Psoas muscle (tissue), 8 donors: Measurements from ENCODE around the gene TEX13D. TPM values are rescaled to one million over a fixed set of nuclear protein-coding genes. Genes with fewer than 3 reads are reported as not detected.

Experiments used
- ATAC-seq, 4 donors: fragments of 200-7000 bp; cut with Tn5 transposase; one replicate each; pipeline ENCODE4 v1.9.1; 2020; ENCODE audit warnings: moderate library complexity in 3 of 4, mild to moderate bottlenecking in 2 of 4
- DNase-seq, 2 donors: peaks; one replicate each; pipeline ENCODE4 v3.0.0-alpha.2; 2020
- H3K27ac ChIP-seq: fragments of 200-600 bp; one replicate; pipeline ENCODE4 v1.8.0; 2022
- H3K27me3 ChIP-seq, 3 donors: fragments of 200-600 bp in 1 of 3; one replicate each; pipeline versions ENCODE4 v1.6.1 to v1.8.0; 2013 to 2022; ENCODE audit warnings: low read length in 2 of 3, mild to moderate bottlenecking in 2 of 3, moderate library complexity in 1 of 3; ENCODE audit not compliant: insufficient read depth in 3 of 3
- H3K36me3 ChIP-seq, 2 donors: fragments of 200-600 bp in 1 of 2; one replicate each; pipeline versions ENCODE4 v1.6.1 to v1.8.0; 2013 to 2022; ENCODE audit warnings: low read depth in 1 of 2, mild to moderate bottlenecking in 1 of 2, moderate library complexity in 1 of 2; ENCODE audit not compliant: insufficient read depth in 1 of 2
- H3K4me1 ChIP-seq: fragments of 200-600 bp; one replicate; pipeline ENCODE4 v1.8.0; 2022
- H3K4me3 ChIP-seq: fragments of 200-600 bp; one replicate; pipeline ENCODE4 v1.8.0; 2022; ENCODE audit warnings: mild to moderate bottlenecking
- H3K9me3 ChIP-seq: fragments of 200-600 bp; one replicate; pipeline ENCODE4 v1.8.0; 2022
- WGBS, 3 donors: extraction: QIAGEN DNeasy Blood & Tissue Kit; methylation state at CpG; one replicate each; pipeline versions ENCODE4 v1.1.6 to v1.1.7; 2013; 5-methylcytosine and 5-hydroxymethylcytosine counted together
- intact Hi-C, 2 donors: fragments of 100-400 bp; cut with DNase I; formaldehyde crosslinking; loops; one replicate each; pipeline versions ENCODE4 v1.11.0 to v1.14.2; 2022
- polyA plus RNA-seq, 3 donors: library from polyadenylated mRNA; stranded (reverse); fragments of 200-250 nt; gene quantifications; one replicate each; pipeline ENCODE4 v1.2.3, GENCODE V29; 2013
- total RNA-seq, 4 donors: library from RNA; stranded (reverse); fragmentation: NEBNext Ultra II Directional in 2 of 4; extraction: Animal tissue kit (Norgen Biotek cat#: 25700) in 2 of 4; gene quantifications; one replicate each; pipeline versions ENCODE4 v1.2.1 to v1.2.4, GENCODE V29; 2021 to 2023
- TF ChIP-seq, protein P1 (sequence below): fragments of 200-600 bp; IDR thresholded peaks from one replicate; pipeline ENCODE4 v1.8.0; 2022; ENCODE audit warnings: antibody characterized with exemption
- donor health status: healthy with polysubstance abuse.
- donor health status: DM: no; HTN: no; CAD: no; lungs with moderate emphysema.
- donor health status: Bipolar disorder and iron deficiency.
- donor health status: healthy.
- donor health status: DM: yes; HTN: yes; CAD: no.
- donor health status: DM: no; HTN: no; CAD: no.
- donor health status: DM: no; HTN: no; CAD: no.
- donor health status: DM: yes; HTN: yes; CAD: no.

Gene TEX13D
- total and polyA plus RNA-seq, 7 donors = 0.04 TPM; not detected in 6

DNA sequence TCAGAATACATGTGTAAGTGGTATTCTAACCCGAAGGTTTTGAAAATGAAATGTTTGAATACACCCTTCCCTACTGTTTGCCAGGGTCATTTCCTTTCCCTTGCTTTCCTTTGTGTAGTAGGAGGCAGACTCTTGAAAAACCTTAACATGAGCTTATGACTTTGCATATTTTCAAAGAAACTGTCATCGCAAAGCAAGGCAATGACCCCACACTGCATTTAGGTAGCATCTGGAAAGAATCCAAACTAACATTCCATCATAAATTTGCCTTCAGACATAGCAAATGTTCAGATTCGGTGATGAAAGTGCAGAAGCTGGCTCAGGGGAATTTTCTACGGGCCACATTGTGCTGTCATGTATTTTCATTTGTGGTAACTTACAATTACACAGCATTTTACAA lies 46.2 kb downstream of the TEX13D start:
- no peaks in the 10 kb centered on the region for H3K9me3 ChIP-seq
- WGBS, 3 donors = 39 to 48% (median 40%) methylated on average over 4 of the region's 4 CpGs

GRCh38 chrX:124383354-124383753 lies 50.9 kb downstream of the TEX13D start:
- no peaks in the 10 kb centered on the region for H3K36me3 ChIP-seq
- no peak overlapping the region for H3K27ac ChIP-seq
- no peaks in the 10 kb centered on the region for H3K9me3 ChIP-seq
- 73 to 84% (median 84%) methylated on average over 4 of the region's 4 CpGs for WGBS, 3 donors
- H3K27me3 ChIP-seq = no peaks in the 10 kb centered on the region
- H3K4me1 ChIP-seq = no peaks in the 10 kb centered on the region
- DNase-seq = no peak
- TF ChIP-seq, protein P1, sequence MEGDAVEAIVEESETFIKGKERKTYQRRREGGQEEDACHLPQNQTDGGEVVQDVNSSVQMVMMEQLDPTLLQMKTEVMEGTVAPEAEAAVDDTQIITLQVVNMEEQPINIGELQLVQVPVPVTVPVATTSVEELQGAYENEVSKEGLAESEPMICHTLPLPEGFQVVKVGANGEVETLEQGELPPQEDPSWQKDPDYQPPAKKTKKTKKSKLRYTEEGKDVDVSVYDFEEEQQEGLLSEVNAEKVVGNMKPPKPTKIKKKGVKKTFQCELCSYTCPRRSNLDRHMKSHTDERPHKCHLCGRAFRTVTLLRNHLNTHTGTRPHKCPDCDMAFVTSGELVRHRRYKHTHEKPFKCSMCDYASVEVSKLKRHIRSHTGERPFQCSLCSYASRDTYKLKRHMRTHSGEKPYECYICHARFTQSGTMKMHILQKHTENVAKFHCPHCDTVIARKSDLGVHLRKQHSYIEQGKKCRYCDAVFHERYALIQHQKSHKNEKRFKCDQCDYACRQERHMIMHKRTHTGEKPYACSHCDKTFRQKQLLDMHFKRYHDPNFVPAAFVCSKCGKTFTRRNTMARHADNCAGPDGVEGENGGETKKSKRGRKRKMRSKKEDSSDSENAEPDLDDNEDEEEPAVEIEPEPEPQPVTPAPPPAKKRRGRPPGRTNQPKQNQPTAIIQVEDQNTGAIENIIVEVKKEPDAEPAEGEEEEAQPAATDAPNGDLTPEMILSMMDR = no peak
- no peak for ATAC-seq
- intact Hi-C loops = no loop called here
- H3K4me3 ChIP-seq = no peak overlapping the region

More for the DNA sequence above, 46.2 kb downstream of the TEX13D start:
- intact Hi-C loops = no loop called here
- H3K4me1 ChIP-seq = no peaks in the 10 kb centered on the region
- no peaks in the 10 kb centered on the region for H3K27me3 ChIP-seq
- no peak overlapping the region for H3K27ac ChIP-seq
- no peak for ATAC-seq
- TF ChIP-seq, protein P1 = no peak
- no peaks in the 10 kb centered on the region for H3K36me3 ChIP-seq
- no peak for DNase-seq
- H3K4me3 ChIP-seq = no peak overlapping the region

- H3K36me3 ChIP-seq = no peaks in the 10 kb centered on the region
- no peak overlapping the region for H3K4me3 ChIP-seq
- TF ChIP-seq, protein P1 = no peak
- H3K27me3 ChIP-seq = no peaks in the 10 kb centered on the region
- intact Hi-C loops = no loop called here
- ATAC-seq = no peak
- no peak for DNase-seq
- 57 to 79% (median 74%) methylated on average over 6 of the region's 6 CpGs for WGBS, 3 donors
- H3K9me3 ChIP-seq = no peaks in the 10 kb centered on the region
- no peak overlapping the region for H3K27ac ChIP-seq
- no peaks in the 10 kb centered on the region for H3K4me1 ChIP-seq
These were observed 53.9 kb downstream of the TEX13D start for GRCh38 chrX:124386401-124386800.

Other genes starting within 250 kb of the TEX13D start
- gene SH2D1A, start 13.9 kb downstream of the TEX13D start, total RNA-seq = under 1 TPM in 2 of 4 donors, not detected in 2; 0.15 to 0.45 TPM
- gene SH2D1A, start 13.9 kb downstream of the TEX13D start, polyA plus RNA-seq = under 1 TPM in 1 of 3 donors, not detected in 2; 0.05 TPM